OCI-LY3 (cell line): ENCODE measurements around the gene GPR155.

Experiments used
- CTCF ChIP-seq: fragments of 200-600, 300-600 bp; sonication (generic); IDR thresholded peaks from 2 replicates; pipeline ENCODE4 v1.5.1; 2014; ENCODE audit warnings: antibody characterized with exemption, low read length, low read depth
- EZH2phosphoT487 ChIP-seq: fragments of 200-600 bp; shearing (Covaris generic); IDR thresholded peaks from 2 replicates; pipeline ENCODE4 v1.6.1; 2018; ENCODE audit warnings: antibody characterized with exemption, mixed run types, low read depth

- TF ChIP-seq EZH2phosphoT487 (no peak), CTCF (no peak)
Measured at GRCh38 chr2:174503161-174503809, 16.5 kb upstream of the GPR155 start.
